RWPE1 (cell line): Measurements from ENCODE around the gene PRDX2.

Experiments
- CTCF ChIA-PET: fragments of 350-600 bp; sonication (Branson Sonifier 250); formaldehyde crosslinking; extraction: SDS; loops from one replicate; lab custom pipeline; 2021; lab: Yijun Ruan, JAX
- POLR2A ChIA-PET: fragments of 400-600 bp; formaldehyde crosslinking; extraction: SDS; loops from one replicate; lab custom pipeline; 2020; ENCODE audit warnings: antibody characterized with exemption; ENCODE audit not compliant: low non-redundant PET; lab: Yijun Ruan, JAX
- DNase-seq: peaks from one replicate; pipeline ENCODE4 v3.0.0; 2012; ENCODE audit warnings: low spot score
- H3K27ac ChIP-seq: fragments of 450-650 bp; 2 replicates; pipeline ENCODE4 v1.5.1; 2017
- TF ChIP-seq, protein P1 (sequence below): fragments of 450-650 bp; conservative IDR thresholded peaks from 2 replicates; pipeline ENCODE4 v1.5.1; 2017; ENCODE audit warnings: low read depth, mild to moderate bottlenecking

Gene PRDX2

DNA sequence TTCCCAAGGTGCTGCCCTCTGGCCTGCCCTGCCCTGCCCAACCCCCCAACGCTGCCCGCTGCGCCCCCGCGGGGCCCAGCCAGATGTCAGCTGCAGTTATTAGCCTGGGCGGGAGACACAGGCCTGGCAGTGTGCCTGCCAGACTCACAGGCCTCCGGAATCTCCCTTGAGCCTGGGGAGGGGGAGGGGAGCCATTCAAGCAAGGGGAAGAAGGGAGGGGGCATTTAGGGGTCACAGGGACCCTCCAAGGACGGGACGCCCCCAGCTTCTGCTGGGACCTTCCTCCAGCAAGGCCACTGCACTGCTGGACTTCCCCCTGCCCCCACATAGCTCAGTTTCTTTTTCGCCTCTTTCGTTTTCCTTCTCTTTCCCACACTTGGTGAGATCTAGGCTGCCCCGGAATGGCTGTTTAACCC is 12.9 kb downstream of the PRDX2 start:
- ChIA-PET POLR2A (interaction anchor here (7.3 kb wide), 1 partner anchor 11 kb away, joined by 120 read pairs; the partner anchor contains the start of gene HOOK2), CTCF (interaction anchor here (2.0 kb wide), 1 partner anchor 10 kb away, joined by 11 read pairs; no protein-coding TSS in a partner anchor)
- TF ChIP-seq, protein P1, sequence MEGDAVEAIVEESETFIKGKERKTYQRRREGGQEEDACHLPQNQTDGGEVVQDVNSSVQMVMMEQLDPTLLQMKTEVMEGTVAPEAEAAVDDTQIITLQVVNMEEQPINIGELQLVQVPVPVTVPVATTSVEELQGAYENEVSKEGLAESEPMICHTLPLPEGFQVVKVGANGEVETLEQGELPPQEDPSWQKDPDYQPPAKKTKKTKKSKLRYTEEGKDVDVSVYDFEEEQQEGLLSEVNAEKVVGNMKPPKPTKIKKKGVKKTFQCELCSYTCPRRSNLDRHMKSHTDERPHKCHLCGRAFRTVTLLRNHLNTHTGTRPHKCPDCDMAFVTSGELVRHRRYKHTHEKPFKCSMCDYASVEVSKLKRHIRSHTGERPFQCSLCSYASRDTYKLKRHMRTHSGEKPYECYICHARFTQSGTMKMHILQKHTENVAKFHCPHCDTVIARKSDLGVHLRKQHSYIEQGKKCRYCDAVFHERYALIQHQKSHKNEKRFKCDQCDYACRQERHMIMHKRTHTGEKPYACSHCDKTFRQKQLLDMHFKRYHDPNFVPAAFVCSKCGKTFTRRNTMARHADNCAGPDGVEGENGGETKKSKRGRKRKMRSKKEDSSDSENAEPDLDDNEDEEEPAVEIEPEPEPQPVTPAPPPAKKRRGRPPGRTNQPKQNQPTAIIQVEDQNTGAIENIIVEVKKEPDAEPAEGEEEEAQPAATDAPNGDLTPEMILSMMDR: no peak
- H3K27ac ChIP-seq: peak overlapping the region; percentile 100
- DNase-seq: peak; percentile 62

- no peak for DNase-seq
- POLR2A ChIA-PET: interaction anchor here (7.3 kb wide), 1 partner anchor 11 kb away, joined by 120 read pairs; the partner anchor contains the start of gene HOOK2
- H3K27ac ChIP-seq: peak overlapping the region; percentile 100
- CTCF ChIA-PET: interaction anchor here (2.0 kb wide), 1 partner anchor 10 kb away, joined by 11 read pairs; no protein-coding TSS in a partner anchor
- TF ChIP-seq, protein P1: no peak
Measured at GRCh38 chr19:12788042-12788681, 13.4 kb downstream of the PRDX2 start.

- CTCF ChIA-PET: no interaction called here
- peak overlapping the region; percentile 100 for H3K27ac ChIP-seq
- POLR2A ChIA-PET: no interaction called here
- no peak for DNase-seq
- TF ChIP-seq, protein P1: no peak
Measured at GRCh38 chr19:12787458-12787857, 14.1 kb downstream of the PRDX2 start.

GRCh38 chr19:12786952-12787351 is 14.6 kb downstream of the PRDX2 start:
- ChIA-PET CTCF (interaction anchor here (0.6 kb wide), 1 partner anchor 61 kb away, joined by 3 read pairs; no protein-coding TSS in a partner anchor), POLR2A (no interaction called here)
- TF ChIP-seq, protein P1: no peak
- H3K27ac ChIP-seq: peak overlapping the region; percentile 100
- no peak for DNase-seq

DNA sequence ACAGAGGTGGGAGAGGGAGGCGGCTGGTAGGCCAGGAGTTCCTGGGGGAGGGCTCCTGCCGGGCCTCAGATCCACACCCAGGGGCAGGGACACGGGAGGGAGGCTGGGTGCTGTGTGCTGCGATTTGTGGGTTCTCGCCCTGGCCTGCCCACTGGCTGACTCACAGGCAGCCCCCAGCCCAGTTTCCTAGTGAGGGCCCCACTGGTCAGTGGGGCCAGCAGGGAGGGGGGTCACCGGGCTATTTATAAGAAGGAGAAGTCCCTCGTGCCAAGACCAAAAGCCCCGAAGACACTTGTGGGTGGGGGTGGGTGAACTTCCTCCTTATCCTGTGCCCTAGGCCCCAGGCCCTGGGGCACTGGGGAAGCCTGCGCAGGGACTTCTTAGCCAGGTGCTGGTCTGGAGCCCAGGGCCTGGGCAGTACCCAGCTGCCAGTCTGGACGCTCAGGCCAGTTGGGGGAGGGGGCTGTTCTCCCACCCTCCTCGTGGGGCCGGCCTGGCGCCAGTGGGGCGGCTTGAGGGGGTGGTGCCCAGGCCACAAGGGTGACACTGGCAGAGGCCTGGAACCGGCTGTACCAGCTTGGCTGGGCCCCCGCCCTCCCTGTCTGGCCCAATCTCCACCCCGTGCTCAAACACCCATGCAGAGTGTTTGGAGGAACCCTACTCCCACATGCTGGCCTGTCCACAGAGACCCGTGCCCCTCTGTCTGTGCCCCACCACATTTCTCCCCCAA is 15.3 kb downstream of the PRDX2 start:
- peak; percentile 20 for DNase-seq
- peak overlapping the region; percentile 100 for H3K27ac ChIP-seq
- ChIA-PET POLR2A (no interaction called here), CTCF (interaction anchor here (0.6 to 1.3 kb wide), 3 partner anchors 9 to 62 kb away, joined by 3 to 5 read pairs (median 3); no protein-coding TSS in a partner anchor)
- TF ChIP-seq, protein P1: no peak

GRCh38 chr19:12785431-12786031 is 16.1 kb downstream of the PRDX2 start:
- H3K27ac ChIP-seq: peak overlapping the region; percentile 100
- TF ChIP-seq, protein P1: no peak
- ChIA-PET CTCF (interaction anchor here (1.1 to 1.3 kb wide), 2 partner anchors 8 to 11 kb away, joined by 3 to 5 read pairs; no protein-coding TSS in a partner anchor), POLR2A (no interaction called here)
- no peak for DNase-seq
